GM12892 (cell line): ENCODE data around the gene CADM1. TPM values are rescaled to one million over a fixed set of nuclear protein-coding genes. Genes with fewer than 3 reads are reported as not detected.

Experiments used
- DNase-seq: peaks from one replicate; pipeline ENCODE4 v3.0.0; 2011; ENCODE audit not compliant: insufficient read length
- FAIRE-seq: peaks from 2 replicates; lab custom pipeline; 2011; peaks lifted over from hg19 to GRCh38; lab: Jason Lieb, UNC
- POLR2A ChIP-seq: IDR thresholded peaks from 2 replicates; pipeline ENCODE4 v1.6.1; 2011; ENCODE audit warnings: low read depth, low read length, control low read depth
- POLR2AphosphoS5 ChIP-seq: IDR thresholded peaks from 2 replicates; pipeline ENCODE4 v1.6.1; 2011; ENCODE audit warnings: low read depth, low read length, control low read depth
- TAF1 ChIP-seq: IDR thresholded peaks from 2 replicates; pipeline ENCODE4 v1.6.1; 2011; ENCODE audit warnings: low read depth, mild to moderate bottlenecking, control low read depth, low read length, borderline replicate concordance
- polyA plus RNA-seq: library from polyadenylated mRNA; unstranded; fragments of >200 nt; gene quantifications from one replicate; pipeline ENCODE4 v1.2.1, GENCODE V29; 2012; ENCODE audit warnings: missing spikeins, inconsistent platforms; ENCODE audit not compliant: missing spikeins

Gene CADM1
- 13.6 TPM for polyA plus RNA-seq

DNA sequence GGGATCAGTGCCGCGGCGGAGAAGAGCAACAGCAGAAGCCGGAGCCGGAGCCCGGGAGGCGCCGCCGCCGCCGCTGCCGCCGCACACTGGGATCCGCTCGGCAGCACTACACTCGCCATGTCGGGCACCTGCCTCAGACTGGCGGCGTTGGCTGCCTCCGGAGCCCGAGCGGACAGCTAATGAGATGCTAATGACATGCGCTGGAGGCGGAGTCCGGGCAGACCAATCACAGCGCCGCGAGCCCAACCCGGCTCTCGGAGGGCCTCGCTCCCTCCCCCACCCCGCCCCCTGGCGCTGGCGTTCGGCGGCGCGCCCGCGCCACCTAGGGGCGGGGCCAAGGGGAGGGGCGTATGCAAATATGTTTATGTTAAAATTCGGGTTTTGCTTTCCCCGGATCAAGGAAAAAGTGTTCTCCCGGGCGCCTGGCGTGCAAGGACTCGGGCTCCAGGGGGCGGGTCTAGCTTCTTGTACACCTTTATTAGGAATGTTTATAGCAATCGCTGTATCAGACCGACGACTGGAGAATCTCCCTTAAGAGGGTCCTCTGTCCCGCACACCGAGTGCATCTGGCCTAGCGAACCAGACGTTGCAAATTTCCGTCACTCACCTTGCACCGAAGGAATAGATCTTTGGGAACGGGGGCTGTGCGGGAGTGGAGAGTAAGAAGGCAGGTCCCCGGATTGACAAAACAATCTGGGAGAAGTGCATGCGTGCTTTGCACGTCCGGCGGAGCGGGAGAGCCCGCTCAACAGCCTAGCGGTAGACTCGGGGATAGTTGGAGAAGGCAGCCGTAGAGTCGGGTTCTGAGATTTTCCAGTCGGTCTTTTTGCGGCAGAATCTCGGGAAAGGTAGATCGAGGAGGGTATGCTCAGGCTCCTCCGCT lies at the start of gene CADM1:
CADM1 (minus strand) TSS at position 140 of the 883 bp plus-strand sequence.
- DNase-seq = peak; percentile 42
- FAIRE-seq = peak; percentile 90
- TF ChIP-seq POLR2A (peak; percentile 87; the same call in 1 of the 2 replicates), TAF1 (peak; percentile 85; the same call in 1 of the 2 replicates), POLR2AphosphoS5 (peak; percentile 66; the same call in 1 of the 2 replicates)

GRCh38 chr11:115552773-115553438 lies 48.7 kb upstream of the CADM1 start:
- TF ChIP-seq TAF1 (no peak), POLR2AphosphoS5 (no peak), POLR2A (no peak)
- no peak for DNase-seq
- FAIRE-seq = peak; percentile 38

- FAIRE-seq (no peak), DNase-seq (no peak)
- TF ChIP-seq POLR2AphosphoS5 = no peak
- no peak for TF ChIP-seq POLR2A
- no peak for TF ChIP-seq TAF1
Measured at GRCh38 chr11:115552151-115552772, 48.0 kb upstream of the CADM1 start.

DNA sequence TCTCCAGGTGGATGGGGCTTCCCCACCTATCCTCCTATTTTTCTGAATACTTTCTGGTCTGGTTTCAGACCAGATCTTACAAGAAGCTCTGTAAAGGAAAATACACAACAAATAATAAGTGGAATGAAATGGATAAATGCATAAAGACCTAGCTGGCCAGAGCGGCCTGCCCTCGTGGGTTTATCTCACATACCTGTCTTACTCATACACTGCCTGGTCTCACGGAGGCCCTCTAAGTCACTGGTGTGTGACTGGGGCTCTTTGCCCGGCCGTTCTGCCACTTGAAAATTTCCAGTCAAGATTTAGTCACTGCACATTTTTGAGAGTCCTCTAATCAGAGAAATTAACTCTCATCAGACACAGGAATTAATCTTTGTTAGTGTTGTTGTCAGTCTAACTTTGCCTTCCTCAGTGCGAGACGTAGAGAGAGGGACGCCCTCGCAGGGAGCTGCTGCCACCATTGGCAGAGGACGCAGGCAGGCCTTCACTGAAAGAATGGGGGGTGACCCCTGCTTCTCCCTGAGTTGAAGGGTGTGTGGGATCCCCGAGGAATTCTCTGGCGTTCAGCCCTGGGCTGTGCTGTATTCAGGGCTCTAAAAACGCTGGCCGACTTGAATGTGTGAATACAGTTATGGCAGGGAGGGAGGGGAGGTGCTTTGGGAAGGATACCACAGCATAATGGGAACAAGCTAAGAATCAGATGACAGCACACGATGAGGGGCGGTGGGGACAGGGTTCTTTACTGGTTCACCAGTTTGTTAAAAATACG lies 46.3 kb upstream of the CADM1 start:
- no peak for DNase-seq
- TF ChIP-seq POLR2A = no peak
- no peak for TF ChIP-seq TAF1
- TF ChIP-seq POLR2AphosphoS5 = no peak
- no peak for FAIRE-seq

GRCh38 chr11:115548878-115549528 lies 44.8 kb upstream of the CADM1 start:
- no peak for FAIRE-seq
- TF ChIP-seq POLR2AphosphoS5 (no peak), TAF1 (no peak), POLR2A (no peak)
- no peak for DNase-seq

- DNase-seq = no peak
- TF ChIP-seq POLR2A (no peak), TAF1 (no peak), POLR2AphosphoS5 (no peak)
- FAIRE-seq = no peak
Measured at GRCh38 chr11:115545581-115546210, 41.5 kb upstream of the CADM1 start.

- FAIRE-seq = no peak
- DNase-seq = no peak
- no peak for TF ChIP-seq POLR2A
- TF ChIP-seq TAF1 = no peak
- no peak for TF ChIP-seq POLR2AphosphoS5
Measured at GRCh38 chr11:115544422-115544948, 40.3 kb upstream of the CADM1 start.

- no peak for TF ChIP-seq POLR2A
- TF ChIP-seq POLR2AphosphoS5 = no peak
- no peak for TF ChIP-seq TAF1
- FAIRE-seq (no peak), DNase-seq (no peak)
Measured at GRCh38 chr11:115541518-115541917, 37.3 kb upstream of the CADM1 start.

DNA sequence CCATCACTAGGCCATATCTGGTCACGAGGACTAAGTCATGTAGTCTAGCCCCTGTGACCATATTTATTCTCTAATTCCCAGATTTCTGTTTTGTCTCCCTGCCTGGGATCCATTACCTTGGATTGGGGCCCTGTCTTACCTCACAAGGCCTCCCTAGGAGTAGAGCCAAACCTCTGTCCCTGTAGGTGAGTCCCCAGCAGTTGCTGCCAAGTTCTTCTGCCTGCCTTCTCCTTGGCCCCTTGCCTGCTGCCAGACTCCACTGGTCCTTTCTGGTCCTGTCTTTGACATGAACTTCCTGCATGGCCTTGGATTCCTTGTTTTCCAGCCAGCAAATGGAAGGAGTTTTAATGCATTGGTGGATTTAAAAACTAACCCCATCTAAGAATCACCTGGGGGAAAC lies 35.6 kb upstream of the CADM1 start:
- no peak for FAIRE-seq
- TF ChIP-seq POLR2A = no peak
- TF ChIP-seq POLR2AphosphoS5 = no peak
- no peak for TF ChIP-seq TAF1
- no peak for DNase-seq
